H1 (cell line): ENCODE data around the gene ST6GALNAC2. TPM values are rescaled to one million over a fixed set of nuclear protein-coding genes. Genes with fewer than 3 reads are reported as not detected.
A peak's percentile ranks its signal among the peaks of the same experiment; 100 is the strongest.

ENCODE experiments used
- CTCF ChIA-PET: fragments of 300-600 bp; sonication (Branson Sonifier 250); formaldehyde crosslinking; loops from one replicate; lab custom pipeline; 2021; ENCODE audit not compliant: partially characterized antibody; lab: Charles Lee
- POLR2A ChIA-PET: fragments of 300-600 bp; sonication (Branson Sonifier 250); formaldehyde crosslinking; loops from one replicate; lab custom pipeline; 2021; ENCODE audit warnings: inconsistent platforms; ENCODE audit not compliant: partially characterized antibody; lab: Charles Lee
- DNase-seq, 2 experiments: peaks; one replicate each; pipeline versions ENCODE4 v3.0.0 to v3.0.0-alpha.2; 2010 to 2022; ENCODE audit warnings: low spot score in 2 of 2, low read depth in 1 of 2, mixed read lengths in 1 of 2
- FAIRE-seq: peaks from 2 replicates; lab custom pipeline; 2011; peaks lifted over from hg19 to GRCh38; lab: Jason Lieb, UNC
- H2AFZ ChIP-seq: 2 replicates; pipeline ENCODE4 v1.8.1; 2012; ENCODE audit warnings: low read length, inconsistent platforms
- H2AK5ac ChIP-seq: 2 replicates; pipeline ENCODE4 v1.6.1; 2013; ENCODE audit warnings: low read depth, low read length
- H2BK120ac ChIP-seq: replicated peaks from 2 replicates; pipeline ENCODE3; 2013; ENCODE audit warnings: low read depth, low read length, inconsistent platforms
- H2BK12ac ChIP-seq: 2 replicates; pipeline ENCODE4 v1.6.1; 2013; ENCODE audit warnings: low read depth, low read length
- H2BK15ac ChIP-seq: 2 replicates; pipeline ENCODE4 v1.6.1; 2013; ENCODE audit warnings: low read length
- H2BK20ac ChIP-seq: 2 replicates; pipeline ENCODE4 v1.6.1; 2013; ENCODE audit warnings: low read length
- H2BK5ac ChIP-seq: 2 replicates; pipeline ENCODE4 v1.6.1; 2013; ENCODE audit warnings: low read depth, low read length
- H3K14ac ChIP-seq: 2 replicates; pipeline ENCODE4 v1.6.1; 2013; ENCODE audit warnings: inconsistent platforms; ENCODE audit not compliant: insufficient read length
- H3K18ac ChIP-seq: 2 replicates; pipeline ENCODE4 v1.6.1; 2013; ENCODE audit warnings: low read length; ENCODE audit errors: extremely low read depth
- H3K23ac ChIP-seq: 2 replicates; pipeline ENCODE4 v1.6.1; 2013; ENCODE audit warnings: inconsistent platforms; ENCODE audit not compliant: insufficient read length
- H3K23me2 ChIP-seq: 2 replicates; pipeline ENCODE4 v1.6.1; 2013; ENCODE audit warnings: low read depth, low read length
- H3K27ac ChIP-seq: 2 replicates; pipeline ENCODE4 v1.6.1; 2011; ENCODE audit warnings: low read depth, low read length, inconsistent platforms
- H3K27me3 ChIP-seq, 4 experiments: replicated peaks in 1 of 4; 1 replicate in 1 of 4; 2 replicates in 3 of 4; pipeline versions ENCODE4 v1.6.1 to v1.8.1; 2011 to 2013; ENCODE audit warnings: low read length in 3 of 4, mild to moderate bottlenecking in 3 of 4, inconsistent platforms in 2 of 4, mixed read lengths in 2 of 4, moderate library complexity in 1 of 4; ENCODE audit not compliant: control insufficient read depth in 3 of 4, insufficient read depth in 3 of 4; ENCODE audit errors: extremely low read depth in 1 of 4
- H3K36me3 ChIP-seq, 4 experiments: 2 replicates each; pipeline versions ENCODE4 v1.6.1 to v1.8.1; 2011 to 2013; ENCODE audit warnings: mild to moderate bottlenecking in 4 of 4, low read length in 3 of 4, moderate library complexity in 2 of 4, control low read depth in 1 of 4, inconsistent platforms in 1 of 4; ENCODE audit not compliant: insufficient read depth in 4 of 4, control insufficient read depth in 2 of 4
- H3K4ac ChIP-seq: replicated peaks from 2 replicates; pipeline ENCODE3; 2013; ENCODE audit warnings: low read length, low read depth, mixed read lengths, inconsistent platforms; ENCODE audit not compliant: insufficient read length
- H3K4me1 ChIP-seq, 4 experiments: replicated peaks in 1 of 4; 1 replicate in 1 of 4; 2 replicates in 3 of 4; pipeline versions ENCODE4 v1.6.1 to v1.8.1; 2011 to 2013; ENCODE audit warnings: low read length in 3 of 4, inconsistent platforms in 2 of 4, mixed read lengths in 1 of 4; ENCODE audit not compliant: insufficient read depth in 4 of 4, control insufficient read depth in 3 of 4
- H3K4me2 ChIP-seq, 2 experiments: 2 replicates each; pipeline versions ENCODE4 v1.6.1 to v1.8.1; 2011 to 2013; ENCODE audit warnings: low read depth in 2 of 2, low read length in 2 of 2, control low read depth in 1 of 2, inconsistent platforms in 1 of 2, mild to moderate bottlenecking in 1 of 2; ENCODE audit not compliant: insufficient read depth in 1 of 2
- H3K4me3 ChIP-seq, 4 experiments: fragments of 200-600, 300-600 bp in 1 of 4; sonication (generic), shearing (Covaris generic), sonication (Bioruptor Twin) in 1 of 4; 2 replicates each; pipeline versions ENCODE4 v1.5.1 to v1.8.1; 2011 to 2016; ENCODE audit warnings: low read length in 4 of 4, low read depth in 3 of 4, control low read depth in 2 of 4, inconsistent platforms in 2 of 4, mild to moderate bottlenecking in 2 of 4, mixed read lengths in 1 of 4, moderate library complexity in 1 of 4; ENCODE audit not compliant: insufficient read depth in 2 of 4; ENCODE audit errors: extremely low read depth in 1 of 4
- H3K56ac ChIP-seq: replicated peaks from 2 replicates; pipeline ENCODE3; 2013; ENCODE audit warnings: low read depth, mild to moderate bottlenecking, mixed read lengths, low read length, inconsistent platforms; ENCODE audit not compliant: insufficient read length
- H3K79me1 ChIP-seq: 2 replicates; pipeline ENCODE4 v1.6.1; 2013; ENCODE audit warnings: low read depth, low read length, control low read depth
- H3K79me2 ChIP-seq, 2 experiments: 2 replicates each; pipeline versions ENCODE4 v1.6.1 to v1.8.1; 2012 to 2013; ENCODE audit warnings: low read length in 2 of 2, mild to moderate bottlenecking in 2 of 2, inconsistent platforms in 1 of 2; ENCODE audit not compliant: insufficient read depth in 2 of 2, control insufficient read depth in 1 of 2
- H3K9ac ChIP-seq, 4 experiments: replicated peaks in 1 of 4; 1 replicate in 1 of 4; 2 replicates in 3 of 4; pipeline versions ENCODE4 v1.6.1 to v1.8.1; 2011 to 2013; ENCODE audit warnings: low read depth in 3 of 4, low read length in 3 of 4, control low read depth in 2 of 4, mild to moderate bottlenecking in 2 of 4, moderate library complexity in 2 of 4, inconsistent platforms in 1 of 4; ENCODE audit errors: extremely low read depth in 1 of 4
- H3K9me3 ChIP-seq, 2 experiments: 2 replicates each; pipeline versions ENCODE4 v1.6.1 to v1.8.1; 2012 to 2013; ENCODE audit warnings: mild to moderate bottlenecking in 2 of 2, moderate library complexity in 2 of 2, control low read depth in 1 of 2, inconsistent platforms in 1 of 2, low read depth in 1 of 2, low read length in 1 of 2, mixed read lengths in 1 of 2; ENCODE audit not compliant: insufficient read depth in 2 of 2
- H4K20me1 ChIP-seq, 2 experiments: replicated peaks in 1 of 2; 2 replicates each; pipeline versions ENCODE3 to v1.8.1; 2011 to 2013; ENCODE audit warnings: inconsistent platforms in 2 of 2, low read length in 2 of 2, mild to moderate bottlenecking in 1 of 2; ENCODE audit not compliant: insufficient read depth in 2 of 2, control insufficient read depth in 1 of 2
- H4K5ac ChIP-seq: 2 replicates; pipeline ENCODE4 v1.6.1; 2013; ENCODE audit warnings: low read length, low read depth, mixed read lengths, inconsistent platforms; ENCODE audit not compliant: insufficient read length
- H4K8ac ChIP-seq: 2 replicates; pipeline ENCODE4 v1.8.0; 2013; ENCODE audit warnings: mild to moderate bottlenecking, moderate library complexity, low read length, inconsistent platforms; ENCODE audit not compliant: insufficient read depth; ENCODE audit errors: extremely low read depth
- H4K91ac ChIP-seq: replicated peaks from 2 replicates; pipeline ENCODE3; 2013; ENCODE audit warnings: low read length, mixed read lengths, inconsistent platforms; ENCODE audit not compliant: insufficient read length
- ATF2 ChIP-seq: IDR thresholded peaks from 2 replicates; pipeline ENCODE4 v1.6.1; 2012; ENCODE audit warnings: low read length, inconsistent platforms
- CEBPB ChIP-seq: IDR thresholded peaks from 2 replicates; pipeline ENCODE4 v1.6.1; 2012; ENCODE audit warnings: low read depth, low read length
- CHD1 ChIP-seq: IDR thresholded peaks from 2 replicates; pipeline ENCODE4 v1.6.1; 2012; ENCODE audit warnings: low read depth, low read length, improper control_type of control experiment
- CHD2 ChIP-seq: IDR thresholded peaks from 2 replicates; pipeline ENCODE4 v1.6.1; 2012; ENCODE audit warnings: low read length, improper control_type of control experiment
- EZH2 ChIP-seq: fragments of 200-600 bp; sonication (generic); IDR thresholded peaks from 2 replicates; pipeline ENCODE4 v1.7.1; 2012; ENCODE audit warnings: low read depth, mild to moderate bottlenecking, moderate library complexity, low read length, inconsistent platforms; ENCODE audit not compliant: severe bottlenecking
- GTF2F1 ChIP-seq: IDR thresholded peaks from 2 replicates; pipeline ENCODE4 v1.6.1; 2012; ENCODE audit warnings: low read depth, low read length, improper control_type of control experiment, borderline replicate concordance
- POLR2AphosphoS5 ChIP-seq: IDR thresholded peaks from 2 replicates; pipeline ENCODE4 v1.6.1; 2011; ENCODE audit warnings: low read depth, low read length
- SRF ChIP-seq: IDR thresholded peaks from 2 replicates; pipeline ENCODE4 v1.6.1; 2011; ENCODE audit warnings: mild to moderate bottlenecking, low read depth, low read length, moderate library complexity
- WGBS, 2 experiments: shearing (Covaris generic) in 1 of 2; methylation state at CpG; one replicate each; pipeline versions ENCODE4 v1.1.6 to v1.1.7; 2013 to 2015; ENCODE audit warnings: low lambda C conversion rate in 2 of 2, mixed read lengths in 2 of 2, inconsistent platforms in 1 of 2, low coverage in 1 of 2, missing lambda C conversion rate in 1 of 2; ENCODE audit not compliant: insufficient replicate concordance in 2 of 2, insufficient coverage in 1 of 2, insufficient read length in 1 of 2; ENCODE audit errors: extremely low coverage in 1 of 2, missing lambda C conversion rate in 1 of 2; 5-methylcytosine and 5-hydroxymethylcytosine counted together
- polyA plus RNA-seq, 7 experiments: library from polyadenylated mRNA; depleted of rRNA in 3 of 7; stranded (reverse) in 5 of 7; unstranded in 2 of 7; fragments of >200 nt in 5 of 7; fragments of 200-250 nt in 2 of 7; gene quantifications; 1 replicate in 5 of 7; 2 replicates in 1 of 7; 4 replicates in 1 of 7; pipeline versions ENCODE4 v1.2.1 to v1.2.3, GENCODE V29; 2011 to 2013; ENCODE audit warnings: missing spikeins in 2 of 7, mixed read lengths in 2 of 7
- total RNA-seq: library from RNA; stranded (reverse); fragmentation: NEBNext Ultra II Directional; extraction: Animal tissue kit (Norgen Biotek cat#: 25700); gene quantifications from 2 replicates; pipeline ENCODE4 v1.2.1, GENCODE V29; 2021

ST6GALNAC2 gene
- total and polyA plus RNA-seq, 2 of the 8 experiments (the other 6 are each of a cell fraction or from before 2014, with no cell fraction given) = 0.09 TPM; not detected in 1

- H3K23me2 ChIP-seq = peaks cover 2% of the 10 kb centered on the region; the same call in 1 of the 2 replicates
- H3K27me3 ChIP-seq = no peaks in the 10 kb centered on the region
- H3K79me1 ChIP-seq = peaks cover 10% of the 10 kb centered on the region
- peaks cover 15 to 18% of the 10 kb centered on the region in 2 experiments for H4K20me1 ChIP-seq
- H3K79me2 ChIP-seq = peaks cover 23 to 48% of the 10 kb centered on the region in 2 experiments
- H2AK5ac ChIP-seq = peak overlapping the region; percentile 57; the same call in 1 of the 2 replicates
- ChIA-PET CTCF (interaction anchor here (0.6 to 5.3 kb wide), 44 partner anchors 9 to 1423 kb away, joined by 3 to 71 read pairs (median 4); partner anchors contain the start of genes AANAT, PRCD and UBE2O), POLR2A (interaction anchor here (0.6 to 8.0 kb wide), 39 partner anchors 9 to 799 kb away, joined by 3 to 133 read pairs (median 4); partner anchors contain the start of genes AANAT, CYGB, JMJD6 and METTL23)
- H3K14ac ChIP-seq = no peak overlapping the region
- peak overlapping the region; percentile 45 for H2BK12ac ChIP-seq
- H3K18ac ChIP-seq = peak overlapping the region; percentile 84
- peak; percentile 89 to 97 for DNase-seq
- peak overlapping the region; percentile 93 for H3K27ac ChIP-seq
- FAIRE-seq = no peak
- H4K8ac ChIP-seq = peak overlapping the region; percentile 86; the same call in 1 of the 2 replicates
- H2BK15ac ChIP-seq = peak overlapping the region; percentile 5; the same call in 1 of the 2 replicates
- H3K36me3 ChIP-seq = peaks cover 14 to 36% (median 26%) of the 10 kb centered on the region in 4 experiments
- H3K56ac ChIP-seq = peak overlapping the region; percentile 84
- H3K4me3 ChIP-seq = peak overlapping the region; percentile 89 to 100 (median 97)
- no peak overlapping the region; the same call in 1 of the 2 replicates for H2BK20ac ChIP-seq
- peak overlapping the region; percentile 87 for H4K91ac ChIP-seq
- no peak overlapping the region for H3K23ac ChIP-seq
- H3K4me1 ChIP-seq = peaks cover 2 to 10% (median 5%) of the 10 kb centered on the region in 4 experiments; a peak in 6 of 7 replicates
- peak overlapping the region; percentile 94 to 100 (median 100) for H3K9ac ChIP-seq
- H3K9me3 ChIP-seq = no peaks in the 10 kb centered on the region
- peak overlapping the region; percentile 75 to 76 for H3K4me2 ChIP-seq
- peak overlapping the region; percentile 80 for H3K4ac ChIP-seq
- H2BK5ac ChIP-seq = peak overlapping the region; percentile 89
- 3% methylated on average over 55 of the region's 55 CpGs; no CpG with 5 or more reads in 1 of the 2 experiments for WGBS, 2 experiments
- H4K5ac ChIP-seq = peak overlapping the region; percentile 84
- H2AFZ ChIP-seq = peak overlapping the region; percentile 83
- H2BK120ac ChIP-seq = peak overlapping the region; percentile 55
- no peak for TF ChIP-seq EZH2
- TF ChIP-seq POLR2AphosphoS5 = peak; percentile 98
- peak; percentile 22; the same call in 1 of the 2 replicates for TF ChIP-seq SRF
- TF ChIP-seq CHD1 = peak; percentile 48
- peak; percentile 100 for TF ChIP-seq CHD2
- TF ChIP-seq GTF2F1 = peak; percentile 83; the same call in 1 of the 2 replicates
- TF ChIP-seq CEBPB = no peak
- TF ChIP-seq ATF2 = peak; percentile 88; the same call in 1 of the 2 replicates
These were observed 28.1 kb downstream of the ST6GALNAC2 start for GRCh38 chr17:76557368-76558197.
